Adrenal gland (tissue), 12 donors: ENCODE results near the gene ADGB. TPM values are rescaled to one million over a fixed set of nuclear protein-coding genes. Genes with fewer than 3 reads are reported as not detected.

Experiments used
- DNase-seq, 7 donors: peaks; one replicate each; pipeline ENCODE4 v3.0.0-alpha.2; 2019 to 2020
- H3K27ac ChIP-seq, 5 donors: fragments of 200-600 bp; sonication (generic) in 4 of 5; 1 replicate in 3 of 5; 2 replicates in 2 of 5; pipeline versions ENCODE4 v1.5.1 to v1.8.0; 2016 to 2020; ENCODE audit warnings: mild to moderate bottlenecking in 1 of 5
- H3K27me3 ChIP-seq: fragments of 200-600 bp; 2 replicates; pipeline ENCODE4 v1.8.0; 2021
- H3K36me3 ChIP-seq, 2 donors: fragments of 200-600 bp; replicated peaks in 1 of 2; 1 replicate in 1 of 2; 2 replicates in 1 of 2; pipeline versions ENCODE4 v1.5.1 to v1.8.0; 2018 to 2022
- H3K4me1 ChIP-seq, 2 donors: fragments of 200-600 bp; replicated peaks in 1 of 2; 1 replicate in 1 of 2; 2 replicates in 1 of 2; pipeline versions ENCODE4 v1.5.1 to v1.8.0; 2018 to 2021
- H3K4me3 ChIP-seq, 4 donors: fragments of 200-600 bp; sonication (generic) in 3 of 4; one replicate each; pipeline ENCODE4 v1.5.1; 2016 to 2018
- H3K9me3 ChIP-seq, 3 donors: fragments of 200-600 bp; sonication (generic) in 1 of 3; replicated peaks in 1 of 3; 1 replicate in 2 of 3; 2 replicates in 1 of 3; pipeline versions ENCODE4 v1.5.1 to v1.8.0; 2016 to 2021
- POLR2A ChIP-seq, 2 donors: fragments of 450-650 bp; IDR thresholded peaks; one replicate each; pipeline ENCODE4 v1.6.1; 2017; ENCODE audit warnings: antibody characterized with exemption in 2 of 2, mild to moderate bottlenecking in 2 of 2, moderate library complexity in 1 of 2
- WGBS, 4 donors: extraction: QIAGEN DNeasy Blood & Tissue Kit in 2 of 4; methylation state at CpG; one replicate each; pipeline versions ENCODE4 v1.1.5 to v1.1.7; 2013 to 2017; 5-methylcytosine and 5-hydroxymethylcytosine counted together
- intact Hi-C, 2 donors: fragments of 100-400 bp; cut with DNase I; formaldehyde crosslinking; loops; one replicate each; pipeline versions ENCODE4 v1.14.1 to v1.15.0; 2022 to 2023
- polyA plus RNA-seq, 3 donors: library from polyadenylated mRNA; stranded (reverse); fragments of 200-250 nt in 2 of 3; fragments of 350-450 nt in 1 of 3; fragmentation: Illumina TruSeq in 1 of 3; extraction: RNeasy Lipid Tissue Mini Kit (QIAGEN cat#74804) in 1 of 3; gene quantifications; one replicate each; pipeline ENCODE4 v1.2.3, GENCODE V29; 2013 to 2014
- total RNA-seq, 9 donors: library from RNA; depleted of rRNA in 4 of 9; stranded (reverse); fragments of >200 nt in 4 of 9; fragments of 120-200 nt in 1 of 9; fragmentation: NEBNext Ultra II Directional in 1 of 9; extraction: Animal tissue kit (Norgen Biotek cat#: 25700) in 1 of 9; gene quantifications; one replicate each; pipeline versions ENCODE4 v1.1.0 to v1.2.4, GENCODE V29; 2013 to 2023
- TF ChIP-seq, protein P1 (sequence below), 6 experiments: fragments of 450-650 bp in 4 of 6; fragments of 200-600 bp in 2 of 6; sonication (generic) in 1 of 6; IDR thresholded peaks; 1 replicate in 5 of 6; 2 replicates in 1 of 6; pipeline versions ENCODE4 v1.5.1 to v1.8.0; 2016 to 2021; ENCODE audit warnings: antibody characterized with exemption in 6 of 6, mild to moderate bottlenecking in 2 of 6, moderate library complexity in 1 of 6
- donor health status: healthy with polysubstance abuse.
- donor health status: Bipolar disorder and iron deficiency.
- donor health status: DM: yes; HTN: yes; CAD: no.
- donor health status: DM: no; HTN: no; CAD: no.
- donor health status: DM: no; HTN: no; CAD: no.
- donor health status: DM: yes; HTN: yes; CAD: no.

The ADGB gene
- total and polyA plus RNA-seq, 12 donors: not detected

DNA sequence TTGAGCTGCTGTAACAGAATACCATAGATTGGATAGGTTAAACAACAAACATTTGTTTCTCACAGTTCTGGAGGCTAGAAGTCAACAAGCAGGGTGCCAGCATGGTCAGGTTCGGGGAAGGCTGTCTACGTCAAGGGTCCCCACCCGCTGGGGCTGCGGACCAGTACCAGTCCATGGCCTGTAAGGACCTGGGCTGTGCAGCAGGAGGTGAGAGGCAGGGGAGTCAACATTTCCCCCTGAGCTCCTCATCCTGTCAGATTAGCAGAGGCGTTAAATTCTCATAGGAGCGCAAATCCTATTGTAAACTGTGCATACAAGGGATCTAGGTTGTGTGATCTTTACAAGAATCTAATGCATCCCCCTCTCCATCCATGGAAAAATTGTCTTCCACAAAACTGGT, 3.8 kb downstream of the ADGB start:
- H3K27ac ChIP-seq: no peak overlapping the region
- intact Hi-C loops: no loop called here
- TF ChIP-seq POLR2A (IDR thresholded peaks at IDR 0.05): no peak
- TF ChIP-seq, protein P1, sequence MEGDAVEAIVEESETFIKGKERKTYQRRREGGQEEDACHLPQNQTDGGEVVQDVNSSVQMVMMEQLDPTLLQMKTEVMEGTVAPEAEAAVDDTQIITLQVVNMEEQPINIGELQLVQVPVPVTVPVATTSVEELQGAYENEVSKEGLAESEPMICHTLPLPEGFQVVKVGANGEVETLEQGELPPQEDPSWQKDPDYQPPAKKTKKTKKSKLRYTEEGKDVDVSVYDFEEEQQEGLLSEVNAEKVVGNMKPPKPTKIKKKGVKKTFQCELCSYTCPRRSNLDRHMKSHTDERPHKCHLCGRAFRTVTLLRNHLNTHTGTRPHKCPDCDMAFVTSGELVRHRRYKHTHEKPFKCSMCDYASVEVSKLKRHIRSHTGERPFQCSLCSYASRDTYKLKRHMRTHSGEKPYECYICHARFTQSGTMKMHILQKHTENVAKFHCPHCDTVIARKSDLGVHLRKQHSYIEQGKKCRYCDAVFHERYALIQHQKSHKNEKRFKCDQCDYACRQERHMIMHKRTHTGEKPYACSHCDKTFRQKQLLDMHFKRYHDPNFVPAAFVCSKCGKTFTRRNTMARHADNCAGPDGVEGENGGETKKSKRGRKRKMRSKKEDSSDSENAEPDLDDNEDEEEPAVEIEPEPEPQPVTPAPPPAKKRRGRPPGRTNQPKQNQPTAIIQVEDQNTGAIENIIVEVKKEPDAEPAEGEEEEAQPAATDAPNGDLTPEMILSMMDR (IDR thresholded peaks at IDR 0.05): no peak
- DNase-seq: no peak
- H3K4me3 ChIP-seq: no peak overlapping the region
- WGBS, 4 donors: 69 to 85% (median 80%) methylated on average over 6 of the region's 6 CpGs
- H3K36me3 ChIP-seq: no peaks in the 10 kb centered on the region
- H3K9me3 ChIP-seq: no peaks in the 10 kb centered on the region
- no peaks in the 10 kb centered on the region for H3K27me3 ChIP-seq
- no peaks in the 10 kb centered on the region for H3K4me1 ChIP-seq

DNA sequence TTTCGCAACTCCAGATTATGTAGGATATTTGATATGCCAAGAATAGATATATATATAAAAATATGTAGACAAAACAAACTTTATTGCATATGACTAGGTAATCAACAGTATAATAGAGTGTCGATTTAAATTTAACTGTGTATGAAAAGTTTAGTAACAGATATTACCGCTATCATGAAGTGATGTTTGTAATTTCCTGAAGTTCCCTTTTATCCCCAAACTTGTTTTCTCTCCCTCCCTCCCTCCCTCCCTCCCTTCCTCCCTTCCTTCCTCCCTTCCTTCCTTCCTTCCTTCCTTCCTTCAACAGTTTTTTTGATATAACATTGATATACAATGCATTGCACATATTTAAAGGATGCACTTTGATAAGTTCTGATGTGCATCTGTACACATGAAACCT, 15.2 kb downstream of the ADGB start:
- intact Hi-C loops: no loop called here
- H3K9me3 ChIP-seq: no peaks in the 10 kb centered on the region
- no peaks in the 10 kb centered on the region for H3K27me3 ChIP-seq
- no peaks in the 10 kb centered on the region for H3K4me1 ChIP-seq
- 84 to 93% (median 86%) methylated on average over 3 of the region's 3 CpGs for WGBS, 4 donors
- no peaks in the 10 kb centered on the region for H3K36me3 ChIP-seq
- no peak overlapping the region for H3K4me3 ChIP-seq
- DNase-seq: no peak
- no peak for TF ChIP-seq POLR2A (IDR thresholded peaks at IDR 0.05)
- TF ChIP-seq, protein P1 (IDR thresholded peaks at IDR 0.05): no peak
- H3K27ac ChIP-seq: no peak overlapping the region

- intact Hi-C loops: no loop called here
- Histone ChIP-seq H3K27me3 (no peaks in the 10 kb centered on the region), H3K27ac (no peak overlapping the region), H3K4me1 (no peaks in the 10 kb centered on the region), H3K9me3 (peaks cover 0 to 15% (median 0%) of the 10 kb centered on the region in 3 donors), H3K4me3 (no peak overlapping the region), H3K36me3 (no peaks in the 10 kb centered on the region)
- TF ChIP-seq, protein P1 (IDR thresholded peaks at IDR 0.05): no peak
- no peak for TF ChIP-seq POLR2A (IDR thresholded peaks at IDR 0.05)
- 75 to 94% (median 85%) methylated on average over 2 of the region's 2 CpGs for WGBS, 4 donors
- DNase-seq: no peak
These were observed 21.9 kb downstream of the ADGB start for GRCh38 chr6:146620655-146621054.

DNA sequence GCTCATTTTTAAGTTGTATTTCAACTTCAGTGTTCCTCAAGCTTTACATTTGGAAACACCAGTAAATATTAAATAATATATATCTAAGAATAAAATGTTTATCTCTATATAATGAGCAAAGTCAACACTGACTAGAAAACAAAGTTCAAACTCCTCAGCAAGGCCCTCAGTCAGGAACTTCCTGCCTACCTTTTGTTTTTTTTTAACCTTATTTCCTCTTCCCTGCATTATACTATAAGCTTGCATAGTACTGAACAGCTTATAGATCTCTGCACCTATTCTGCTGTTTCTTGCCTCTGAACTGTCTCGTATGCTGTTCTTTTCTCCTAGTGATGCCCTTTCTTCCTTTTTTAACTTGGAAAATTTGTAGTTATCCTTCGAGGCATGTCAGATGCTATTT, 29.6 kb downstream of the ADGB start:
- Histone ChIP-seq H3K27me3 (no peaks in the 10 kb centered on the region), H3K27ac (no peak overlapping the region), H3K36me3 (no peaks in the 10 kb centered on the region), H3K9me3 (peaks cover 0 to 15% (median 0%) of the 10 kb centered on the region in 3 donors), H3K4me3 (no peak overlapping the region), H3K4me1 (no peaks in the 10 kb centered on the region)
- intact Hi-C loops: no loop called here
- WGBS, 4 donors: 70 to 83% (median 72%) methylated on average over 2 of the region's 2 CpGs
- TF ChIP-seq, protein P1 (IDR thresholded peaks at IDR 0.05): no peak
- no peak for DNase-seq
